Osteocyte (in vitro differentiated cells): ENCODE results near the gene LMAN2. TPM values are rescaled to one million over a fixed set of nuclear protein-coding genes. Genes with fewer than 3 reads are reported as not detected.

Experiments used
- DNase-seq: peaks from one replicate; pipeline ENCODE4 v3.0.0; 2021; ENCODE audit warnings: mixed read lengths; ENCODE audit not compliant: unreplicated experiment; ENCODE audit errors: extremely low spot score
- H3K27ac Mint-ChIP-seq: one replicate; pipeline ENCODE4 v1.8.0; 2021; ENCODE audit warnings: mild to moderate bottlenecking, mixed read lengths; ENCODE audit not compliant: unreplicated experiment
- H3K27me3 Mint-ChIP-seq: one replicate; pipeline ENCODE4 v1.8.0; 2021; ENCODE audit warnings: mixed read lengths; ENCODE audit not compliant: unreplicated experiment
- H3K36me3 Mint-ChIP-seq: one replicate; pipeline ENCODE4 v1.8.0; 2021; ENCODE audit warnings: mixed read lengths; ENCODE audit not compliant: unreplicated experiment
- H3K4me1 Mint-ChIP-seq: one replicate; pipeline ENCODE4 v1.8.0; 2021; ENCODE audit warnings: mixed read lengths; ENCODE audit not compliant: unreplicated experiment
- H3K4me3 Mint-ChIP-seq: one replicate; pipeline ENCODE4 v1.8.0; 2021; ENCODE audit warnings: mild to moderate bottlenecking, moderate library complexity, mixed read lengths; ENCODE audit not compliant: unreplicated experiment
- H3K9me3 Mint-ChIP-seq: one replicate; pipeline ENCODE4 v1.8.0; 2021; ENCODE audit warnings: mixed read lengths; ENCODE audit not compliant: unreplicated experiment
- total RNA-seq: library from RNA; stranded (reverse); gene quantifications from 2 replicates; pipeline ENCODE4 v1.2.1, GENCODE V29; 2021
- TF ChIP-seq, protein P1 (sequence below): fragments of 200-600 bp; sonication (generic); IDR thresholded peaks from 2 replicates; pipeline ENCODE4 v1.5.0; 2021; ENCODE audit warnings: antibody characterized with exemption, mild to moderate bottlenecking, moderate library complexity

LMAN2 gene
- total RNA-seq, 1 donor from 2014 or later = 102 TPM

DNA sequence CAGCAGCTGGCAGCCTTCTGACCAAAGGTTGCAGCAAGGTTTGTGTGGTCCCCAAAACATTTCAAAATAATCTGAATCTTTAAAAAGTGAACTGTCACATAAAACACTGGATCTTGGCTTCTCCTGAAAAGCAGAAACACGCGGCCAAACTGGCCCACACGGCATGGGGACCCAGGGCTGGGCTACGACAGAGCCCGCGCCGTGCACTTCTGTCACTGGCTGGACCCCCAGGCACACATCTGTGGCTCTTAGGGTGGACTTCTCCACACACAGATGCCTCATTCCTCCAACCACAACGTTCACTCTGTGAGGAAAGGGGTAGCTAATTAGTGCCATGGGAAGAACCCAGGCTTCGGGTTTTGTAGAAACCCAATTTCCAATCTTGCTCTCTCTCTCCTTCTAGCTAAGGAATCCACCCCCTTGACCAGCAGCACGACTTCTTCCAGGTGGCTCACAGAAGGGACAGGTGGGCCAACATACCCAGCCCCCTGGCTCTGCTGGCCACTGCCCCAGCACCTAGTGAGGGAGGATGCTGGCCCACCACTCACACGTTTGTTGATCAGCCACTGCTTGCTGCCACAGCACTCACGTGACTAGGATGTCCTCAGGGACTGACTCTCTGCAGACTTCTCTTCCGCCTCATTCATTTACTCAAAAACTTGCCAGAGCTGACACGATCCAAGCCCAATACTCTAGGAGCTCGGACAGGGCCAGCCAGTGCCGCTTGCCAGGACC lies 17.9 kb downstream of the LMAN2 start:
- no peaks in the 10 kb centered on the region for H3K9me3 Mint-ChIP-seq
- H3K27me3 Mint-ChIP-seq = no peaks in the 10 kb centered on the region
- no peak overlapping the region for H3K4me3 Mint-ChIP-seq
- no peak for DNase-seq
- H3K4me1 Mint-ChIP-seq = no peaks in the 10 kb centered on the region
- H3K27ac Mint-ChIP-seq = no peak overlapping the region
- TF ChIP-seq, protein P1, sequence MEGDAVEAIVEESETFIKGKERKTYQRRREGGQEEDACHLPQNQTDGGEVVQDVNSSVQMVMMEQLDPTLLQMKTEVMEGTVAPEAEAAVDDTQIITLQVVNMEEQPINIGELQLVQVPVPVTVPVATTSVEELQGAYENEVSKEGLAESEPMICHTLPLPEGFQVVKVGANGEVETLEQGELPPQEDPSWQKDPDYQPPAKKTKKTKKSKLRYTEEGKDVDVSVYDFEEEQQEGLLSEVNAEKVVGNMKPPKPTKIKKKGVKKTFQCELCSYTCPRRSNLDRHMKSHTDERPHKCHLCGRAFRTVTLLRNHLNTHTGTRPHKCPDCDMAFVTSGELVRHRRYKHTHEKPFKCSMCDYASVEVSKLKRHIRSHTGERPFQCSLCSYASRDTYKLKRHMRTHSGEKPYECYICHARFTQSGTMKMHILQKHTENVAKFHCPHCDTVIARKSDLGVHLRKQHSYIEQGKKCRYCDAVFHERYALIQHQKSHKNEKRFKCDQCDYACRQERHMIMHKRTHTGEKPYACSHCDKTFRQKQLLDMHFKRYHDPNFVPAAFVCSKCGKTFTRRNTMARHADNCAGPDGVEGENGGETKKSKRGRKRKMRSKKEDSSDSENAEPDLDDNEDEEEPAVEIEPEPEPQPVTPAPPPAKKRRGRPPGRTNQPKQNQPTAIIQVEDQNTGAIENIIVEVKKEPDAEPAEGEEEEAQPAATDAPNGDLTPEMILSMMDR = no peak
- peaks cover 47% of the 10 kb centered on the region for H3K36me3 Mint-ChIP-seq

- H3K4me1 Mint-ChIP-seq = peaks cover 6% of the 10 kb centered on the region
- H3K27ac Mint-ChIP-seq = no peak overlapping the region
- H3K9me3 Mint-ChIP-seq = no peaks in the 10 kb centered on the region
- TF ChIP-seq, protein P1 = no peak
- H3K27me3 Mint-ChIP-seq = no peaks in the 10 kb centered on the region
- H3K4me3 Mint-ChIP-seq = no peak overlapping the region
- peaks cover 47% of the 10 kb centered on the region for H3K36me3 Mint-ChIP-seq
- DNase-seq = no peak
These were observed 18.6 kb downstream of the LMAN2 start for GRCh38 chr5:177332896-177333260.

GRCh38 chr5:177332031-177332895 lies 19.2 kb downstream of the LMAN2 start:
- no peak for DNase-seq
- no peak overlapping the region for H3K27ac Mint-ChIP-seq

GRCh38 chr5:177330991-177331842 lies 20.3 kb downstream of the LMAN2 start:
- H3K36me3 Mint-ChIP-seq = peaks cover 39% of the 10 kb centered on the region
- H3K4me1 Mint-ChIP-seq = peaks cover 13% of the 10 kb centered on the region
- no peaks in the 10 kb centered on the region for H3K9me3 Mint-ChIP-seq
- TF ChIP-seq, protein P1 = no peak
- no peaks in the 10 kb centered on the region for H3K27me3 Mint-ChIP-seq
- DNase-seq = no peak
- no peak overlapping the region for H3K27ac Mint-ChIP-seq
- no peak overlapping the region for H3K4me3 Mint-ChIP-seq

More at GRCh38 chr5:177332031-177332895, 19.2 kb downstream of the LMAN2 start:
- Mint-ChIP-seq H3K36me3 (peaks cover 44% of the 10 kb centered on the region), H3K4me3 (no peak overlapping the region), H3K9me3 (no peaks in the 10 kb centered on the region), H3K4me1 (peaks cover 12% of the 10 kb centered on the region), H3K27me3 (no peaks in the 10 kb centered on the region)
- TF ChIP-seq, protein P1 = no peak
